ENCODE data around the gene LBH. TPM values are rescaled to one million over a fixed set of nuclear protein-coding genes. Genes with fewer than 3 reads are reported as not detected.

Gene LBH
- total and polyA plus RNA-seq, 10 donors = 48.7 to 178 (median 116) TPM

DNA sequence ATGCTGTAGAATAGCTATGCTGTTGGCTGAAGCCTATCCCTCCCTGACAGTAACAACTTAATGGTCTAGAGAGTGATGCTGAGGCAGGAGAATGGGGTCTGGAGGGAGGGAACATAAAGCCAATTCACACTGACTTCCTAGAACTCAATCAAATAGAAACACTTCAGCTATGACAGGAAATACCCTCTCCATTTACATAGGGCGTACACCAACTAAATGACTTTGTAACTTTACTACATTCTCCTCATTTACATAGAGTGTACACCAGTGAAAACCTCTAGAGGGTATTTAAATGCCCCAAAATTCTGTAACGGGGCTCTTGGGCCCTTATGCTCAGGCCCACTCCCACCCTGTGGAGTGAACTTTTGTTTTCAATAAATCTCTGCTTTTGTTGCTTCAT is 43.0 kb upstream of the LBH start:
- Histone ChIP-seq H3K27me3 (replicated peaks in 1 of 7) (no peaks in the 10 kb centered on the region), H3K27ac (no peak overlapping the region), H3K9me3 (peaks cover 0 to 5% (median 0%) of the 10 kb centered on the region in 8 donors), H3K36me3 (no peaks in the 10 kb centered on the region), H3K4me3 (no peak overlapping the region), H3K4me1 (peaks cover 0 to 6% (median 0%) of the 10 kb centered on the region in 6 donors)
- DNase-seq = no peak
- 49 to 84% (median 67%) methylated on average over 2 of the region's 2 CpGs for WGBS, 5 donors
- no peak for TF ChIP-seq POLR2AphosphoS5 (IDR thresholded peaks at IDR 0.05)
- no peak for TF ChIP-seq POLR2A (IDR thresholded peaks at IDR 0.05)
- TF ChIP-seq, protein P1, sequence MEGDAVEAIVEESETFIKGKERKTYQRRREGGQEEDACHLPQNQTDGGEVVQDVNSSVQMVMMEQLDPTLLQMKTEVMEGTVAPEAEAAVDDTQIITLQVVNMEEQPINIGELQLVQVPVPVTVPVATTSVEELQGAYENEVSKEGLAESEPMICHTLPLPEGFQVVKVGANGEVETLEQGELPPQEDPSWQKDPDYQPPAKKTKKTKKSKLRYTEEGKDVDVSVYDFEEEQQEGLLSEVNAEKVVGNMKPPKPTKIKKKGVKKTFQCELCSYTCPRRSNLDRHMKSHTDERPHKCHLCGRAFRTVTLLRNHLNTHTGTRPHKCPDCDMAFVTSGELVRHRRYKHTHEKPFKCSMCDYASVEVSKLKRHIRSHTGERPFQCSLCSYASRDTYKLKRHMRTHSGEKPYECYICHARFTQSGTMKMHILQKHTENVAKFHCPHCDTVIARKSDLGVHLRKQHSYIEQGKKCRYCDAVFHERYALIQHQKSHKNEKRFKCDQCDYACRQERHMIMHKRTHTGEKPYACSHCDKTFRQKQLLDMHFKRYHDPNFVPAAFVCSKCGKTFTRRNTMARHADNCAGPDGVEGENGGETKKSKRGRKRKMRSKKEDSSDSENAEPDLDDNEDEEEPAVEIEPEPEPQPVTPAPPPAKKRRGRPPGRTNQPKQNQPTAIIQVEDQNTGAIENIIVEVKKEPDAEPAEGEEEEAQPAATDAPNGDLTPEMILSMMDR (IDR thresholded peaks at IDR 0.05 in 8 of 11, conservative IDR thresholded peaks at IDR 0.05 in 3 of 11) = no peak
- intact Hi-C loops (cut with DNase I; ENCODE audit: low total_unique reads) = no loop called here

DNA sequence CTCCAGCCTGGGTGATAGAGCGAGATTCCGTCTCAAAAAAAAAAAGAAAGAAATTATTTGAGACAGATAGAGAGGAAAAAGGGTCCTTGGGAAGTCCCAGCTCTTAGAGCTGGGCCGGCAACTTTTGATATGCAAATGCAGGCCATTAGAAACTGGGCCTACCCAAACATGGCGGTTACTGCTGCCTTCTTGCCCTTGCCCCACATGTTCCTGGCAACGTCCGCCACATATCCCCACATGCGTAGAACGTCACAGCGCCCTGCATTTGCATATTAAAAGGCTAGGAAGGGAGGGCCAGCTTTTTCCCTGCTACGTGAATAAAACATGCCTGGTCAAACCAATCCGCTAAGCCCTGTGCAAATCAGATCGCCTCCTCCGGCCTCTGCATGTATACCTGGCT is 40.7 kb upstream of the LBH start:
- no peak overlapping the region for H3K27ac ChIP-seq
- no peaks in the 10 kb centered on the region for H3K36me3 ChIP-seq
- no peak for DNase-seq
- H3K4me3 ChIP-seq = no peak overlapping the region
- peaks cover 0 to 6% (median 0%) of the 10 kb centered on the region in 6 donors for H3K4me1 ChIP-seq
- H3K27me3 ChIP-seq (replicated peaks in 1 of 7) = no peaks in the 10 kb centered on the region
- 90 to 97% (median 95%) methylated on average over 13 of the region's 13 CpGs for WGBS, 5 donors
- TF ChIP-seq, protein P1 (IDR thresholded peaks at IDR 0.05 in 8 of 11, conservative IDR thresholded peaks at IDR 0.05 in 3 of 11) = no peak
- TF ChIP-seq POLR2A (IDR thresholded peaks at IDR 0.05) = no peak
- no peak for TF ChIP-seq POLR2AphosphoS5 (IDR thresholded peaks at IDR 0.05)
- H3K9me3 ChIP-seq = peaks cover 0 to 5% (median 0%) of the 10 kb centered on the region in 8 donors
- intact Hi-C loops (cut with DNase I; ENCODE audit: low total_unique reads) = no loop called here

DNA sequence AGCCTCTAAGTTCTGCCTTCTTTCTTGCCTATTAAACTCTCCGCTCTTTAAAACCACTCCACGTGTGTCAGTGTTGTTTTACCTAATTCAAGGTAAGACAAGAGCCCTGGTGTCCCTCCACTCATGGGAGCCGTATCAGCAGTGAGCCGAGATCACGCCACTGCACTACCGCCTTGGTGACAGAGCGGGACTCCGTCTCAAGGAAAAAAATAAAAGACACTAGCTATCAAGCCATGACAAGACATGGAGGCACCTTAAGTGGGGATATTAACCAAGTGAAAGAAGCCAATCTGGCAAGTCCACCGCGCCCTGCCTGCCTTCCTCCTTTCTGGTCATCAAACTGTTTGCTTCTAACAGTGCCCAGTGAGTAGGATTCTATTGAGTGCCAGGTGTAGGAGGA is 40.2 kb upstream of the LBH start:
- WGBS, 5 donors = 95 to 98% (median 97%) methylated on average over 10 of the region's 10 CpGs
- TF ChIP-seq POLR2A (IDR thresholded peaks at IDR 0.05) = no peak
- TF ChIP-seq POLR2AphosphoS5 (IDR thresholded peaks at IDR 0.05) = no peak
- TF ChIP-seq, protein P1 (IDR thresholded peaks at IDR 0.05 in 8 of 11, conservative IDR thresholded peaks at IDR 0.05 in 3 of 11) = no peak
- no peaks in the 10 kb centered on the region for H3K36me3 ChIP-seq
- H3K27me3 ChIP-seq (replicated peaks in 1 of 7) = no peaks in the 10 kb centered on the region
- H3K27ac ChIP-seq = no peak overlapping the region
- peaks cover 0 to 5% (median 0%) of the 10 kb centered on the region in 8 donors for H3K9me3 ChIP-seq
- intact Hi-C loops (cut with DNase I; ENCODE audit: low total_unique reads) = no loop called here
- no peak for DNase-seq
- H3K4me3 ChIP-seq = no peak overlapping the region
- H3K4me1 ChIP-seq = peaks cover 0 to 6% (median 0%) of the 10 kb centered on the region in 6 donors

DNA sequence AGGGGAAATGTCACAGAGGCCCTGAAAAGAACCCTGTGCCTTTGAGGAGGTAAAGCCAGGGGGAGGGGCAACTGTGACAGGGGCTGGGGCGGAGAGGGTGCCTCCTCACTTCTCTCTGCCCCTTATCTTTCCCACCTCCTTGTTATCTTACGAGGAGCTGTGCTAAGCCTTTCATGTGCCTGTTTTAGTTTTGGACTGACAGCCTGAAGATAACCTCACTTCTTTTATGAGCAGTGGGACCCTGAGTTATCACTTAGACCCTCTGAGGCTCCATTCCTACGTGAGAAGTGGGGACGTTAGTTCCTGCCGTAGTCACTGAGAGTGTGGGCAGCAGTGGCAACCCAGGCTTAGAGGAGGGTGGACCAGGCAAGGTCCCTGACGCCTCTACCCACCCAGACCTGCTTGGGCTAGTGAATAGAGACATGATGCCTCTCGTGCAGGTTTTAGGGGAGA is 39.5 kb upstream of the LBH start:
- H3K4me1 ChIP-seq = peaks cover 0 to 6% (median 0%) of the 10 kb centered on the region in 6 donors
- no peak for DNase-seq

More for the DNA sequence above, 39.5 kb upstream of the LBH start:
- 73 to 88% (median 81%) methylated on average over 7 of the region's 7 CpGs for WGBS, 5 donors
- peaks cover 0 to 5% (median 0%) of the 10 kb centered on the region in 8 donors for H3K9me3 ChIP-seq
- H3K4me3 ChIP-seq = no peak overlapping the region
- TF ChIP-seq POLR2AphosphoS5 (IDR thresholded peaks at IDR 0.05) (no peak), POLR2A (IDR thresholded peaks at IDR 0.05) (no peak)
- TF ChIP-seq, protein P1 (IDR thresholded peaks at IDR 0.05 in 8 of 11, conservative IDR thresholded peaks at IDR 0.05 in 3 of 11) = no peak
- no peaks in the 10 kb centered on the region for H3K27me3 ChIP-seq (replicated peaks in 1 of 7)
- intact Hi-C loops (cut with DNase I; ENCODE audit: low total_unique reads) = no loop called here
- H3K36me3 ChIP-seq = no peaks in the 10 kb centered on the region
- H3K27ac ChIP-seq = no peak overlapping the region
